Transverse colon (tissue), 4 donors: ENCODE data around the gene ADGRL2.

Source experiments
- CTCF ChIP-seq, 5 experiments: fragments of 200-600 bp in 3 of 5; fragments of 450-650 bp in 2 of 5; sonication (generic) in 3 of 5; IDR thresholded peaks; 1 replicate in 2 of 5; 2 replicates in 3 of 5; pipeline ENCODE4 v1.5.1; 2016 to 2017; ENCODE audit warnings: antibody characterized with exemption in 5 of 5, inconsistent platforms in 3 of 5, mild to moderate bottlenecking in 2 of 5, moderate library complexity in 1 of 5
- EP300 ChIP-seq: sonication (generic); formaldehyde crosslinking; IDR thresholded peaks from one replicate; pipeline ENCODE4 v1.6.1; 2017; ENCODE audit warnings: antibody characterized with exemption, low read depth
- POLR2A ChIP-seq: fragments of 450-650 bp; IDR thresholded peaks from one replicate; pipeline ENCODE4 v1.6.1; 2016; ENCODE audit warnings: antibody characterized with exemption, mild to moderate bottlenecking, moderate library complexity
- POLR2AphosphoS5 ChIP-seq, 3 donors: sonication (generic); formaldehyde crosslinking; IDR thresholded peaks; one replicate each; pipeline ENCODE4 v1.6.1; 2016; ENCODE audit warnings: antibody characterized with exemption in 3 of 3

GRCh38 chr1:81899214-81899821 lies 98.6 kb downstream of the ADGRL2 start:
- TF ChIP-seq CTCF (IDR thresholded peaks at IDR 0.05) = no peak
- no peak for TF ChIP-seq EP300
- no peak for TF ChIP-seq POLR2A
- no peak for TF ChIP-seq POLR2AphosphoS5 (IDR thresholded peaks at IDR 0.05)
